ENCODE data around the gene ERBB2. TPM values are rescaled to one million over a fixed set of nuclear protein-coding genes. Genes with fewer than 3 reads are reported as not detected.
"Not testable (repeated sequence)": the region's sequence is repeated elsewhere in the genome, so short reads cannot be mapped to it uniquely, and the experiment has no call there.

Gene ERBB2
- total RNA-seq, 1 donor from 2014 or later: 278 TPM

- no peak for DNase-seq (ENCODE audit: low spot score)
Observed at GRCh38 chr17:39703913-39704312, 4.0 kb downstream of the ERBB2 start.

DNA sequence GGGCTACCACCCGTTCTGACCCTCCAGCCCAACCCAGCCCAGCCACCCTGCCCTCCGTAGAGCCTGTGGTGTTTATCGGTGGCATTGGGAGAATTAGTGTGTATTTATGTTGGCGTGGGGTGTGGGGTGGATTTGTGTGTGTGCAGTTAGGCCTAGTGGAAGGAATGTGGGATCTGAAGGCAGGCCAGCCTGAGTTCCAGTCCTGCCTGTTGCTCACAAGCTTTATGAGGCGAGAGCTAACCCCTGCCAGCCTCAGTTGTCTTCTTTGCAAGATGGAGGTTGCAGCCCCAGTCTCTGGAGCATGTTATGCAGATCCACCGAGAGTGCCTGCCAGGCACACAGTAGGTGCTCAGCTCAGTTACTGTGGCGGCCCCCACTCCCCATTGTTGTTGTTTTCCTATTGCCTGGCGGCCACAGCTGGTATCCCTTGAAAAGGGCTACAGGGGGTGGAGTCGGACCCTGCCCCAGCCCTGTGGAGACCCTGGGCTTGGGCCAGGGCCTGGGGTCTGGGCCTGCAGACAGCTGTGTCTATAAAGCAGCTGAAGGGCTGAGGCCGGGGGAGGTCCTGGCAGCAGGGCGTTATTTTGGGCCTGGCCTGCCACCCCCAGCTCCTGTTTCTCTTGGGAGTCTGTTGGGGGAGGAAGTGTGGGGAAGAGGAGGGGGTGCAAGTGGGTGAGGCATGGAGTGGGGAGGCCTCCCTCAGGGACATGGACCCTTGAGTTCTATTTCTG lies 5.1 kb downstream of the ERBB2 start:
- no peak for DNase-seq (ENCODE audit: low spot score)

DNA sequence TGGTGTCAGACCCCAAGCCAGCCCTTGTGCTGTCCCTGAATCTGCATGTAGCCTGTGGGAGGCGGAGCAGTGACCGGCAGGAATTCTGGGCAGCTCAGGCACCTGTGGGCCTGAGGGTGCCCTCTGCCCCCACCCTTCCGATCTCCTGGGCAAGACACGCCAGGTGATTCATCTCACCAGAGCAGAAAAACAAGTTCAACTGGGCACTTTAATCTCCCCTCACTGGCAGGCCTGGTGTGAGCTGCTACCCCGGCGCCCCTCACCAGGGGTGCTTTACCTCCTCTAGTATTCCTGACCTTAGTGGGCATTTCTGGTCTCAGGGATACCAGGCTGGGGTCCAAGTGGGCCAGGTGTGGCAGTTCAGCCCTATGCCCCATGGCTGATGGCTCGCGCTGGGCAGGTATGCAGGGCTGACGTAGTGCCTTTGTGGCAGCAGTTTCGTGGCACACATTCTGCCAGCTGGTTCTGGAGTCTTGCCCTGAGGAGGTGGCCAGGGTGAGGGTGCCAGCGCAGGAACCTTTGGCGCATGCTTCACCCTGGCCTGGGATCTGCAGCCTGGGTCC lies 6.0 kb downstream of the ERBB2 start:
- peak; percentile 79 for DNase-seq (ENCODE audit: low spot score)

GRCh38 chr17:39706383-39706782 lies 6.5 kb downstream of the ERBB2 start:
- no peak for DNase-seq (ENCODE audit: low spot score)

DNA sequence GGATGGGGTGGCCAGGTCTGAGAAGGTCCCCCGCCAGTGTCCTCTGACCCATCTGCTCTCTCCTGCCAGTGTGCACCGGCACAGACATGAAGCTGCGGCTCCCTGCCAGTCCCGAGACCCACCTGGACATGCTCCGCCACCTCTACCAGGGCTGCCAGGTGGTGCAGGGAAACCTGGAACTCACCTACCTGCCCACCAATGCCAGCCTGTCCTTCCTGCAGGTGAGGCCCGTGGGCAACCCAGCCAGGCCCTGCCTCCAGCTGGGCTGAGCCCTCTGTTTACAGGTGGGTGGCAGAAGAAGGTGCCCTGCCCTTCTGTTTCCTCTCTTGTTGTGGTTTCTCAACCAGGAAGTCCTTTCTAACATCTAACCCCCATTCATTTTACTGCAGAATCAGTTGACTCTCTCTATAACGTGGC lies 7.1 kb downstream of the ERBB2 start:
- DNase-seq (ENCODE audit: low spot score): no peak

DNA sequence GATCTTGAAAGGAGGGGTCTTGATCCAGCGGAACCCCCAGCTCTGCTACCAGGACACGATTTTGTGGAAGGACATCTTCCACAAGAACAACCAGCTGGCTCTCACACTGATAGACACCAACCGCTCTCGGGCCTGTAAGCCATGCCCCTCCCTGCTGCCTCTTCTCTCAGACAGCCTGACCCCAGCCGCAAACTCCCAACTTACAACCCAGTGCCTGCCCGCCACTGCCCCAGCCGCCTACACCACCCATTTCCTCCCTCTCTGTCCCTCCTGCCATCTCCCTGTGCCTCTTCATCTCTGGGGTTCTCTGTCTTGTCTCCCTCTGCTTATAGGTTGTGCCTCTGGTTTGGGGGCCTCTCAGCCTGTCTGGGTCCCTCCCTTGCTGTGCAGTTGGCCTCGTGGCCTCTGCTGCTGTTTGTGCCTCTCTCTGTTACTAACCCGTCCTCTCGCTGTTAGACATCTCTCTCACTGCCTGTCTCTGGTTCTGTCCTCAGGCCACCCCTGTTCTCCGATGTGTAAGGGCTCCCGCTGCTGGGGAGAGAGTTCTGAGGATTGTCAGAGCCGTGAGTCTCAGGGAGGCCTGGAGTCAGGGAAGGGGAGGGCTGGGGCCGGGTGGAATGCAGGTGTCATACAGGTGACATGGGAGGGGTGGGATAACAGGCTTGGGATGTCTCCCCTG lies 9.6 kb downstream of the ERBB2 start:
- DNase-seq (ENCODE audit: low spot score): no peak

- no peak for DNase-seq (ENCODE audit: low spot score)
Observed at GRCh38 chr17:39709998-39710964, 10.4 kb downstream of the ERBB2 start.

DNA sequence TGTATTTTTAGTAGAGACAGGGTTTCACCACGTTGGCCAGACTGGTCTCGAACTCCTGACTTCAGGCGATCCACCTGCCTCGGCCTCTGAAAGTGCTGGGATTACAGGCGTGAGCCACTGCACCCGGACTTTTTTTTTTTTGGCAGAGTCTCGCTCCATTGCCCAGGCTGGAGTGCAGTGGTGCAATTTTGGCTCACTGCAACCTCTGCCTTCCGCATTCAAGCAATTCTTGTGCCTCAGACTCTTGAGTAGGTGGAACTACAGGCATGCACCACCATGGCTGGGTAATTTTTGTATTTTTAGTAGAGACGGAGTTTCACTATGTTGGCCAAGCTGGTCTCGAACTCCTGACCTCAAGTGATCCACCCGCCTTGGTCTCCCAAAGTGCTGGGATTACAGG lies 11.2 kb downstream of the ERBB2 start:
- not testable (repeated sequence) for DNase-seq (ENCODE audit: low spot score)

DNA sequence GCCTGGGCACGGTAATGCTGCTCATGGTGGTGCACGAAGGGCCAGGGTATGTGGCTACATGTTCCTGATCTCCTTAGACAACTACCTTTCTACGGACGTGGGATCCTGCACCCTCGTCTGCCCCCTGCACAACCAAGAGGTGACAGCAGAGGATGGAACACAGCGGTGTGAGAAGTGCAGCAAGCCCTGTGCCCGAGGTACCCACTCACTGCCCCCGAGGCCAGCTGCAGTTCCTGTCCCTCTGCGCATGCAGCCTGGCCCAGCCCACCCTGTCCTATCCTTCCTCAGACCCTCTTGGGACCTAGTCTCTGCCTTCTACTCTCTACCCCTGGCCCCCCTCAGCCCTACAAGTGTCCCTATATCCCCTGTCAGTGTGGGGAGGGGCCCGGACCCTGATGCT lies 12.0 kb downstream of the ERBB2 start:
- DNase-seq (ENCODE audit: low spot score): no peak

DNA sequence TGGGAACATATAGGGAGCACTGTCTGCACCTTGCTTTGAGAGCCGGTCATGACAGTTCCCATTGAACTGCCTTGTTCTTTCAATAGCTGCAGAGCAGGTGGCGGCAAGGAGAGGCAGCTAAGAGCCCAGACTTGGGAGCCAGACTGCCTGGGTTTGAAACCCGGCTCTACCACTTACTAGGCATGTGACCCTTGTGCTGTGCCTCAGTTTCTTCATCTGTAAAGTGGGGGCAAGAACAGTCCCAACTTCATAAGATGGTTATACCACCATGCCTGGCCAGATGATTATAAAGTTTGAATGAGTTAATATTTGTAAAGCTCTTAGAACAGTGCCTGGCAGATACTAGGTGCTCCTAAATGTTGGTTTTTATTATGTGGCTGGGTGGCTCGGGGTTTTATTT lies 14.4 kb downstream of the ERBB2 start:
- no peak for DNase-seq (ENCODE audit: low spot score)

DNA sequence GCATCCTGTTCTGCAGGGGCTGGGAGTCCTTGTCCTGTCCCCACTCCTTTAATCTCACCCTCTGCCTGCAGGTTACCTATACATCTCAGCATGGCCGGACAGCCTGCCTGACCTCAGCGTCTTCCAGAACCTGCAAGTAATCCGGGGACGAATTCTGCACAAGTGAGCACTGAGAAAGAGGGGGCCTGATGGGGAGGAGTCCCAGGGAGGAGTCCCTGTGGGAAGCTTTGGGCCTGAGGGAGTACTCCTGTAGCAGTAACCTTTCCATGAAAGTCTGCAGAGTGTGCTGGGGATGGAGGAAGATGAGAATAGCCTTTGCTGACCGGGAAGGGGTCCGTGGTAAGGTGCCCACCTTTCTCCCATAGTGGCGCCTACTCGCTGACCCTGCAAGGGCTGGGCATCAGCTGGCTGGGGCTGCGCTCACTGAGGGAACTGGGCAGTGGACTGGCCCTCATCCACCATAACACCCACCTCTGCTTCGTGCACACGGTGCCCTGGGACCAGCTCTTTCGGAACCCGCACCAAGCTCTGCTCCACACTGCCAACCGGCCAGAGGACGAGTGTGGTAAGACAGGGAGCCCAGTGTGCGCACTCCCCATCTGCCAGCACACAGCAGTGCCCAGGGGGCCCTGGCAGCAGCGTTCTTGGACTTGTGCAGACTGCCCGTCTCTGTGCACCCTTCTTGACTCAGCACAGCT lies 15.7 kb downstream of the ERBB2 start:
- DNase-seq (ENCODE audit: low spot score): no peak

DNA sequence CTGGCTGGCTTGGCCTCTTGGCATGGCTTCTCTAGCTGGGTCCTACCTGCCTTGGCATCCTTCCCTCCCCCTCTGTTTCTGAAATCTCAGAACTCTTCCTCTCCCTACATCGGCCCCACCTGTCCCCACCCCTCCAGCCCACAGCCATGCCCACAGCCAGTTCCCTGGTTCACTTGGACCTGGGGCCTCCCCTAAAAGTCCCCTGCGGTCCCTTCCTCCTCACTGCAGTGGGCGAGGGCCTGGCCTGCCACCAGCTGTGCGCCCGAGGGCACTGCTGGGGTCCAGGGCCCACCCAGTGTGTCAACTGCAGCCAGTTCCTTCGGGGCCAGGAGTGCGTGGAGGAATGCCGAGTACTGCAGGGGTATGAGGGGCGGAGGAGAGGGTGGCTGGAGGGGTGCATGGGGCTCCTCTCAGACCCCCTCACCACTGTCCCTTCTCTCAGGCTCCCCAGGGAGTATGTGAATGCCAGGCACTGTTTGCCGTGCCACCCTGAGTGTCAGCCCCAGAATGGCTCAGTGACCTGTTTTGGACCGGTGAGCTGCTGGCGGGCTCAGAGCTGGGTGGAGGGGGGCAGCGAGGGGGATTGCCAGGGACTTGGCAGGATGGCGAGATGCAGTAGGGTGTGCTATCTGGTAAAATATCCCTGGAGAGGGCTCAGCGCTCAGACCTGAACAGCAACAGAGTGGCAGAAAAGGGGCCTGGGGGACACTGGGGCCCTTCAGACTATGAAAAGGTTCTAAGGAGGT lies 16.4 kb downstream of the ERBB2 start:
- DNase-seq (ENCODE audit: low spot score): no peak

- DNase-seq (ENCODE audit: low spot score): no peak
Observed at GRCh38 chr17:39716879-39717536, 17.1 kb downstream of the ERBB2 start.

DNA sequence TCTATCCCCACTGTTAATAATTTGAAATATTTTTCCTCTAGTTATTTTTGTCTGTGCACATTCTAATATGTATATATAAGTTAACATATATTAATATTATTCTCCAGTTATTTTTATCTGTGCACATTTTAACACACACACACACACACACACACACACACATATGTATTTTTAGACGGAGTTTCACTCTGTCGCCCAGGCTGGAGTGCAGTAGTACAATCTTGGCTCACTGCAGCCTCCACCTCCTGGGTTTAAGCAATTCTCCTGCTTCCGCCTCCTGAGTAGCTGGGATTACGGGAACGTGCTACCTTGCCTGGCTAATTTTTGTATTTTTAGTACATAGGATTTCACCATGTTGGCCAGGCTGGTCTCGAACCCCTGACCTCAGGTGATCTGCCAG lies 17.8 kb downstream of the ERBB2 start:
- no peak for DNase-seq (ENCODE audit: low spot score)

- DNase-seq (ENCODE audit: low spot score): no peak
Observed at GRCh38 chr17:39719563-39720355, 19.9 kb downstream of the ERBB2 start.

- no peak for DNase-seq (ENCODE audit: low spot score)
Observed at GRCh38 chr17:39722104-39722503, 22.2 kb downstream of the ERBB2 start.

DNA sequence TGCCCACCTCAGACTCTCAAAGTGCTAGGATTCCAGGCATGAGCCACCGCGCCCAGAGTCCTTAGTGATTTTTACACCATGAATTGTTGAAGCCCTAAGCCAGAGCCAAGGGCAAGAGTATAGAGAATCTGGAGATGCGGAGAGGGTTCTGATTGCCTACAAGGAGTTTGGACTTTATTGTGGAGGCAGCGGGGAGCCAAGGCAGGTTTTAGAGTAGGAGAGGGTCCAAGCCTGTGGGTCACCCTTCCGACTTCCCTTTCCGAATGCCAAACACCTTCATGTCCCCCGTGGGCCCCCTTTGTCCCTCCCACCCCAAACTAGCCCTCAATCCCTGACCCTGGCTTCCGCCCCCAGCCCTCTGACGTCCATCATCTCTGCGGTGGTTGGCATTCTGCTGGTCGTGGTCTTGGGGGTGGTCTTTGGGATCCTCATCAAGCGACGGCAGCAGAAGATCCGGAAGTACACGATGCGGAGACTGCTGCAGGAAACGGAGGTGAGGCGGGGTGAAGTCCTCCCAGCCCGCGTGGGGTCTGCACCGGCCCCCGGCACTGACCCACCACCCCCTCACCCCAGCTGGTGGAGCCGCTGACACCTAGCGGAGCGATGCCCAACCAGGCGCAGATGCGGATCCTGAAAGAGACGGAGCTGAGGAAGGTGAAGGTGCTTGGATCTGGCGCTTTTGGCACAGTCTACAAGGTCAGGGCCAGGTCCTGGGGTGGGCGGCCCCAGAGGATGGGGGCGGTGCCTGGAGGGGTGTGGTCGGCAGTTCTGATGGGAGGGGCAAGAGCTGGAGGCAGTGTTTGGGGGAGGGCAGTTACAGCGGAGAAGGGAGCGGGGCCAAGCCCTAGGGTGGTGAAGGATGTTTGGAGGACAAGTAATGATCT lies 23.3 kb downstream of the ERBB2 start:
- DNase-seq (ENCODE audit: low spot score): no peak

- no peak for DNase-seq (ENCODE audit: low spot score)
Observed at GRCh38 chr17:39724731-39725130, 24.9 kb downstream of the ERBB2 start.
